Measurements from ENCODE around the gene PTAFR.

The PTAFR gene

GRCh38 chr1:28159243-28159642 is 17.2 kb downstream of the PTAFR start:
- TF ChIP-seq CTBP1 (IDR thresholded peaks at IDR 0.05; ENCODE audit: borderline replicate concordance): no peak
- no peak for TF ChIP-seq NFRKB (IDR thresholded peaks at IDR 0.05)
- no peak for TF ChIP-seq ZNF384 (IDR thresholded peaks at IDR 0.05)
- ChIA-PET CTCF (interaction anchor here (0.7 kb wide), 1 partner anchor 193 kb away, joined by 7 read pairs; no protein-coding TSS in a partner anchor), POLR2A (no interaction called here)
- DNase-seq (ENCODE audit: extremely low spot score): no peak

- ChIA-PET POLR2A (no interaction called here), CTCF (no interaction called here)
- no peak for TF ChIP-seq L3MBTL2 (conservative IDR thresholded peaks at IDR 0.05)
- TF ChIP-seq PKNOX1 (IDR thresholded peaks at IDR 0.05): no peak
- TF ChIP-seq LEF1 (IDR thresholded peaks at IDR 0.05; ENCODE audit: borderline replicate concordance): no peak
- TF ChIP-seq SUZ12 (IDR thresholded peaks at IDR 0.05): no peak
- no peak for TF ChIP-seq FOXK2 (IDR thresholded peaks at IDR 0.05)
- TF ChIP-seq BHLHE40 (IDR thresholded peaks at IDR 0.05; ENCODE audit: borderline replicate concordance): no peak
- TF ChIP-seq HDGF (IDR thresholded peaks at IDR 0.05; ENCODE audit: borderline replicate concordance): no peak
- no peak for TF ChIP-seq CTBP1 (IDR thresholded peaks at IDR 0.05; ENCODE audit: borderline replicate concordance)
- DNase-seq (ENCODE audit: extremely low spot score): no peak
Observed at GRCh38 chr1:28157894-28158293, 18.6 kb downstream of the PTAFR start.

- POLR2A ChIA-PET: no interaction called here
- CTCF ChIA-PET: no interaction called here
- DNase-seq (ENCODE audit: extremely low spot score): no peak
- no peak for TF ChIP-seq NFRKB (IDR thresholded peaks at IDR 0.05)
- no peak for TF ChIP-seq ZNF384 (IDR thresholded peaks at IDR 0.05)
- TF ChIP-seq HDGF (IDR thresholded peaks at IDR 0.05; ENCODE audit: borderline replicate concordance): no peak
- no peak for TF ChIP-seq L3MBTL2 (conservative IDR thresholded peaks at IDR 0.05)
- TF ChIP-seq FOXK2 (IDR thresholded peaks at IDR 0.05): no peak
- no peak for TF ChIP-seq CTBP1 (IDR thresholded peaks at IDR 0.05; ENCODE audit: borderline replicate concordance)
- no peak for TF ChIP-seq ARNT (IDR thresholded peaks at IDR 0.05)
- TF ChIP-seq SUZ12 (IDR thresholded peaks at IDR 0.05): no peak
- TF ChIP-seq FOXM1 (IDR thresholded peaks at IDR 0.05; ENCODE audit: borderline replicate concordance): no peak
- no peak for TF ChIP-seq BHLHE40 (IDR thresholded peaks at IDR 0.05; ENCODE audit: borderline replicate concordance)
- no peak for TF ChIP-seq LEF1 (IDR thresholded peaks at IDR 0.05; ENCODE audit: borderline replicate concordance)
- no peak for TF ChIP-seq FOXA1 (IDR thresholded peaks at IDR 0.05)
- TF ChIP-seq PKNOX1 (IDR thresholded peaks at IDR 0.05): no peak
- no peak for TF ChIP-seq TARDBP (IDR thresholded peaks at IDR 0.05)
- TF ChIP-seq SP1 (IDR thresholded peaks at IDR 0.05): no peak
- TF ChIP-seq ELF4 (IDR thresholded peaks at IDR 0.05): no peak
Observed at GRCh38 chr1:28156821-28157220, 19.7 kb downstream of the PTAFR start.

- POLR2A ChIA-PET: no interaction called here
- no peak for DNase-seq (ENCODE audit: extremely low spot score)
- CTCF ChIA-PET: no interaction called here
- TF ChIP-seq BHLHE40 (IDR thresholded peaks at IDR 0.05; ENCODE audit: borderline replicate concordance) (no peak), FOXA1 (IDR thresholded peaks at IDR 0.05) (no peak), HDGF (IDR thresholded peaks at IDR 0.05; ENCODE audit: borderline replicate concordance) (no peak), TARDBP (IDR thresholded peaks at IDR 0.05) (no peak), ARNT (IDR thresholded peaks at IDR 0.05) (no peak), SP1 (IDR thresholded peaks at IDR 0.05) (no peak)
Observed at GRCh38 chr1:28155628-28156027, 20.9 kb downstream of the PTAFR start.

GRCh38 chr1:28154078-28154594 is 22.4 kb downstream of the PTAFR start:
- CTCF ChIA-PET: no interaction called here
- POLR2A ChIA-PET: no interaction called here
- TF ChIP-seq CTBP1 (IDR thresholded peaks at IDR 0.05; ENCODE audit: borderline replicate concordance): no peak
- TF ChIP-seq PKNOX1 (IDR thresholded peaks at IDR 0.05): no peak
- no peak for TF ChIP-seq FOXA1 (IDR thresholded peaks at IDR 0.05)
- no peak for TF ChIP-seq SUZ12 (IDR thresholded peaks at IDR 0.05)
- TF ChIP-seq LEF1 (IDR thresholded peaks at IDR 0.05; ENCODE audit: borderline replicate concordance): no peak
- no peak for TF ChIP-seq SP1 (IDR thresholded peaks at IDR 0.05)
- no peak for TF ChIP-seq ELF4 (IDR thresholded peaks at IDR 0.05)
- TF ChIP-seq ARNT (IDR thresholded peaks at IDR 0.05): no peak
- no peak for TF ChIP-seq HDGF (IDR thresholded peaks at IDR 0.05; ENCODE audit: borderline replicate concordance)
- no peak for TF ChIP-seq TARDBP (IDR thresholded peaks at IDR 0.05)
- no peak for TF ChIP-seq NFRKB (IDR thresholded peaks at IDR 0.05)
- TF ChIP-seq FOXK2 (IDR thresholded peaks at IDR 0.05): no peak
- no peak for TF ChIP-seq FOXM1 (IDR thresholded peaks at IDR 0.05; ENCODE audit: borderline replicate concordance)
- TF ChIP-seq L3MBTL2 (conservative IDR thresholded peaks at IDR 0.05): no peak
- no peak for DNase-seq (ENCODE audit: extremely low spot score)

GRCh38 chr1:28150125-28150780 is 26.2 kb downstream of the PTAFR start:
- DNase-seq (ENCODE audit: extremely low spot score): no peak
- TF ChIP-seq CTBP1 (IDR thresholded peaks at IDR 0.05; ENCODE audit: borderline replicate concordance) (no peak), FOXK2 (IDR thresholded peaks at IDR 0.05) (no peak), ZNF384 (IDR thresholded peaks at IDR 0.05) (no peak), SUZ12 (IDR thresholded peaks at IDR 0.05) (no peak), SP1 (IDR thresholded peaks at IDR 0.05) (no peak), PKNOX1 (IDR thresholded peaks at IDR 0.05) (no peak), TARDBP (IDR thresholded peaks at IDR 0.05) (no peak), BHLHE40 (IDR thresholded peaks at IDR 0.05; ENCODE audit: borderline replicate concordance) (no peak), LEF1 (IDR thresholded peaks at IDR 0.05; ENCODE audit: borderline replicate concordance) (no peak), FOXM1 (IDR thresholded peaks at IDR 0.05; ENCODE audit: borderline replicate concordance) (no peak), HDGF (IDR thresholded peaks at IDR 0.05; ENCODE audit: borderline replicate concordance) (no peak)
- ChIA-PET POLR2A (no interaction called here), CTCF (no interaction called here)
